Endothelial cell of umbilical vein (primary cell): ENCODE data around the gene MLIP. TPM values are rescaled to one million over a fixed set of nuclear protein-coding genes. Genes with fewer than 3 reads are reported as not detected.

Experiments
- BruUV-seq: library from RNA; stranded (reverse); fragments of 400-500 nt; replicated peaks from 2 replicates; lab custom pipeline; 2021; lab: Mats Ljungman, UMichigan
- CTCF ChIA-PET: fragments of 300-600, 350-600 bp; sonication (Branson Sonifier 250); formaldehyde crosslinking; loops from one replicate; lab custom pipeline; 2021; ENCODE audit warnings: antibody characterized with exemption, inconsistent platforms; lab: Charles Lee
- POLR2A ChIA-PET: fragments of 300-600, 350-600 bp; sonication (Branson Sonifier 250); formaldehyde crosslinking; loops from one replicate; lab custom pipeline; 2021; ENCODE audit warnings: antibody characterized with exemption, inconsistent platforms; lab: Charles Lee
- DNase-seq: peaks from one replicate; pipeline ENCODE4 v3.0.0-alpha.2; 2011; ENCODE audit warnings: low read depth, low spot score
- FAIRE-seq: peaks from 2 replicates; lab custom pipeline; 2011; peaks lifted over from hg19 to GRCh38; lab: Jason Lieb, UNC
- H2AFZ ChIP-seq: 2 replicates; pipeline ENCODE4 v1.6.0; 2012; ENCODE audit warnings: low read depth, low read length, control low read depth, inconsistent platforms
- H3K27ac ChIP-seq: 2 replicates; pipeline ENCODE4 v1.5.1; 2011; ENCODE audit warnings: low read depth, mild to moderate bottlenecking, control low read depth, low read length, moderate library complexity; ENCODE audit not compliant: insufficient read depth
- H3K27me3 ChIP-seq, 2 experiments: 2 replicates each; pipeline versions ENCODE4 v1.6.0 to v1.6.1; 2011; ENCODE audit warnings: low read length in 2 of 2, mixed read lengths in 1 of 2; ENCODE audit not compliant: control insufficient read depth in 2 of 2, insufficient read depth in 2 of 2
- H3K36me3 ChIP-seq, 2 experiments: 2 replicates in 1 of 2; 3 replicates in 1 of 2; pipeline ENCODE4 v1.5.1; 2011; ENCODE audit warnings: low read length in 2 of 2, mild to moderate bottlenecking in 1 of 2, moderate library complexity in 1 of 2; ENCODE audit not compliant: control insufficient read depth in 2 of 2, insufficient read depth in 2 of 2; ENCODE audit errors: extremely low read depth in 1 of 2
- H3K4me1 ChIP-seq: 3 replicates; pipeline ENCODE4 v1.5.1; 2011; ENCODE audit warnings: mild to moderate bottlenecking, low read length; ENCODE audit not compliant: control insufficient read depth, insufficient read depth; ENCODE audit errors: extremely low read depth
- H3K4me2 ChIP-seq: 2 replicates; pipeline ENCODE4 v1.6.1; 2011; ENCODE audit warnings: low read length, control low read depth, mixed read lengths; ENCODE audit not compliant: insufficient read depth
- H3K4me3 ChIP-seq, 3 experiments: fragments of 200-600 bp in 1 of 3; sonication (generic), shearing (Covaris generic) in 1 of 3; replicated peaks in 1 of 3; 2 replicates each; pipeline ENCODE4 v1.5.1; 2011 to 2016; ENCODE audit warnings: control low read depth in 3 of 3, low read length in 3 of 3, mild to moderate bottlenecking in 2 of 3, inconsistent platforms in 1 of 3, low read depth in 1 of 3, moderate library complexity in 1 of 3; ENCODE audit not compliant: insufficient read depth in 1 of 3
- H3K79me2 ChIP-seq: 2 replicates; pipeline ENCODE4 v1.6.0; 2012; ENCODE audit warnings: low read length, inconsistent platforms; ENCODE audit not compliant: control insufficient read depth, insufficient read depth
- H3K9ac ChIP-seq: replicated peaks from 2 replicates; pipeline ENCODE3; 2011; ENCODE audit warnings: low read length, control low read depth; ENCODE audit not compliant: insufficient read depth; ENCODE audit errors: extremely low read depth
- H3K9me1 ChIP-seq: replicated peaks from 3 replicates; pipeline ENCODE4 v1.6.0; 2011; ENCODE audit warnings: mild to moderate bottlenecking, low read length; ENCODE audit not compliant: control insufficient read depth, insufficient read depth; ENCODE audit errors: extremely low read depth
- H3K9me3 ChIP-seq: replicated peaks from 2 replicates; pipeline ENCODE4 v1.5.1; 2012; ENCODE audit warnings: low read length, inconsistent platforms; ENCODE audit not compliant: control insufficient read depth, insufficient read depth
- H4K20me1 ChIP-seq: replicated peaks from 2 replicates; pipeline ENCODE3; 2011; ENCODE audit warnings: mild to moderate bottlenecking, low read length; ENCODE audit not compliant: control insufficient read depth, insufficient read depth; ENCODE audit errors: extremely low read depth
- EZH2 ChIP-seq: IDR thresholded peaks from 2 replicates; pipeline ENCODE4 v1.6.1; 2012; ENCODE audit warnings: borderline replicate concordance, low read depth, mild to moderate bottlenecking, moderate library complexity, low read length, inconsistent platforms; ENCODE audit not compliant: severe bottlenecking
- GATA2 ChIP-seq: IDR thresholded peaks from 2 replicates; pipeline ENCODE4 v1.7.0; 2011; ENCODE audit warnings: low read depth, mild to moderate bottlenecking, moderate library complexity, mixed read lengths, low read length; ENCODE audit not compliant: insufficient read length, insufficient read depth
- JUN ChIP-seq: IDR thresholded peaks from 2 replicates; pipeline ENCODE4 v1.6.1; 2011; ENCODE audit warnings: borderline replicate concordance, low read depth; ENCODE audit not compliant: insufficient read length, insufficient read depth
- POLR2AphosphoS5 ChIP-seq: IDR thresholded peaks from 2 replicates; pipeline ENCODE4 v1.6.1; 2012; ENCODE audit warnings: low read depth, mild to moderate bottlenecking, control low read depth, low read length, moderate library complexity; ENCODE audit not compliant: insufficient read depth
- dilution Hi-C: fragments of 300-500 bp; cut with MboI; formaldehyde crosslinking; loops from one replicate; pipeline ENCODE4 v1.15.0; 2019; ENCODE audit warnings: low sequenced_read_pairs; ENCODE audit not compliant: extremely low pct_ligation_motif_present
- intact Hi-C: fragments of 100-400 bp; cut with micrococcal nuclease; formaldehyde crosslinking; loops from one replicate; pipeline ENCODE4 v1.10.0; 2022
- polyA plus RNA-seq, 4 experiments: library from polyadenylated mRNA; depleted of rRNA in 3 of 4; stranded (reverse) in 3 of 4; unstranded in 1 of 4; fragments of >200 nt; gene quantifications; 2 replicates each; pipeline versions ENCODE4 v1.2.1 to v1.2.3, GENCODE V29; 2011 to 2012; ENCODE audit warnings: missing spikeins in 1 of 4
- total RNA-seq: library from RNA; stranded (reverse); gene quantifications from 2 replicates; pipeline ENCODE4 v1.2.3, GENCODE V29; 2021
- TF ChIP-seq, protein P1 (sequence below): IDR thresholded peaks from 2 replicates; pipeline ENCODE4 v1.6.1; 2011; ENCODE audit not compliant: insufficient read depth, insufficient read length
- TF ChIP-seq, protein P2 (sequence below), 2 donors: IDR thresholded peaks; 1 replicate in 1 of 2; 2 replicates in 1 of 2; pipeline ENCODE4 v1.5.1; 2011; ENCODE audit warnings: low read length in 2 of 2, mild to moderate bottlenecking in 2 of 2, moderate library complexity in 2 of 2, control low read depth in 1 of 2, inconsistent platforms in 1 of 2, low read depth in 1 of 2; ENCODE audit not compliant: insufficient read depth in 1 of 2; ENCODE audit errors: extremely low read depth in 1 of 2

MLIP gene
- total and polyA plus RNA-seq, 2 donors (not counting 3 experiments of a cell fraction or from before 2014, with no cell fraction given) = 4.1 to 11.6 TPM

DNA sequence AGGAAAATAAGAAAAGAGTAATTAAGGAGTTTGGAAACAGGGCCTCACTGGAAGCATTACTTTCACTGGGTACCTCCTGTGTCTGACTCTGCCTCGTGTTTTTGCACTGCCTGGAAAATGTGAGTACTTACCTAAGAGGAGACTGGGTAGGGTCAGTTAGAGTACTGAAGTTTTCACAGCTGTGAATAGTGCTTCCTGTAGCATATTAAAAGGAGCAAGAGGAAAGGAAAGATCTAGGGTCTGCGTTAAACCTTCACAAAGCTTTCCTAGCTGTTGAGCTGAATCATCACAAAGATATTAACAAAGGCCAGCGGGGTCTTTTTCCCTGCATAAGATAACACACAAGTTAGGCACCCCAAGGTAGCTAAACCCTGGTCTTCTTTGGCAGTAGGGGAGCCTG is 82.3 kb downstream of the MLIP start:
- BruUV-seq = no TSS peak
- DNase-seq = peak; percentile 96

More for the DNA sequence above, 82.3 kb downstream of the MLIP start:
- Histone ChIP-seq H2AFZ (peak overlapping the region; percentile 68), H3K9me1 (no peaks in the 10 kb centered on the region), H3K9me3 (no peaks in the 10 kb centered on the region), H3K9ac (peak overlapping the region; percentile 67), H3K4me2 (peak overlapping the region; percentile 92), H3K4me1 (peaks cover 25% of the 10 kb centered on the region), H4K20me1 (no peaks in the 10 kb centered on the region), H3K79me2 (no peaks in the 10 kb centered on the region), H3K36me3 (no peaks in the 10 kb centered on the region), H3K27me3 (no peaks in the 10 kb centered on the region), H3K4me3 (peak overlapping the region in 1 of 3 experiments; percentile 23), H3K27ac (peak overlapping the region; percentile 74)
- ChIA-PET POLR2A (interaction anchor here (0.5 to 1.0 kb wide), 3 partner anchors 51 to 459 kb away, joined by 3 to 4 read pairs (median 4); no protein-coding TSS in a partner anchor), CTCF (interaction anchor here (0.7 to 2.3 kb wide), 5 partner anchors 11 to 524 kb away, joined by 4 to 10 read pairs (median 5); no protein-coding TSS in a partner anchor)
- intact Hi-C loops (loop anchor here (1.0 to 5.0 kb wide), 6 partner anchors 49 to 646 kb away; partner anchors contain the start of gene GCLC), dilution Hi-C loops (no loop called here)
- peak; percentile 89 for FAIRE-seq
- TF ChIP-seq EZH2 (no peak), JUN (peak; percentile 57), POLR2AphosphoS5 (peak; percentile 38), GATA2 (peak; percentile 63)
- TF ChIP-seq, protein P1, sequence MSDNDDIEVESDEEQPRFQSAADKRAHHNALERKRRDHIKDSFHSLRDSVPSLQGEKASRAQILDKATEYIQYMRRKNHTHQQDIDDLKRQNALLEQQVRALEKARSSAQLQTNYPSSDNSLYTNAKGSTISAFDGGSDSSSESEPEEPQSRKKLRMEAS = no peak
- TF ChIP-seq, protein P2, sequence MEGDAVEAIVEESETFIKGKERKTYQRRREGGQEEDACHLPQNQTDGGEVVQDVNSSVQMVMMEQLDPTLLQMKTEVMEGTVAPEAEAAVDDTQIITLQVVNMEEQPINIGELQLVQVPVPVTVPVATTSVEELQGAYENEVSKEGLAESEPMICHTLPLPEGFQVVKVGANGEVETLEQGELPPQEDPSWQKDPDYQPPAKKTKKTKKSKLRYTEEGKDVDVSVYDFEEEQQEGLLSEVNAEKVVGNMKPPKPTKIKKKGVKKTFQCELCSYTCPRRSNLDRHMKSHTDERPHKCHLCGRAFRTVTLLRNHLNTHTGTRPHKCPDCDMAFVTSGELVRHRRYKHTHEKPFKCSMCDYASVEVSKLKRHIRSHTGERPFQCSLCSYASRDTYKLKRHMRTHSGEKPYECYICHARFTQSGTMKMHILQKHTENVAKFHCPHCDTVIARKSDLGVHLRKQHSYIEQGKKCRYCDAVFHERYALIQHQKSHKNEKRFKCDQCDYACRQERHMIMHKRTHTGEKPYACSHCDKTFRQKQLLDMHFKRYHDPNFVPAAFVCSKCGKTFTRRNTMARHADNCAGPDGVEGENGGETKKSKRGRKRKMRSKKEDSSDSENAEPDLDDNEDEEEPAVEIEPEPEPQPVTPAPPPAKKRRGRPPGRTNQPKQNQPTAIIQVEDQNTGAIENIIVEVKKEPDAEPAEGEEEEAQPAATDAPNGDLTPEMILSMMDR (IDR thresholded peaks at IDR 0.05; ENCODE audit: extremely low read depth in 1 of 2, insufficient read depth in 1 of 2, low read depth in 1 of 2, low read length in 2 of 2) = no peak
